WTC11 (cell line): ENCODE data around the gene CELA2A. TPM values are rescaled to one million over a fixed set of nuclear protein-coding genes. Genes with fewer than 3 reads are reported as not detected.

Experiments
- ATAC-seq: fragments of 200-7000 bp; cut with Tn5 transposase; 2 replicates; pipeline ENCODE4 v1.10.0; 2021; ENCODE audit warnings: mild to moderate bottlenecking, moderate library complexity
- CTCF ChIA-PET: fragments of 300-600 bp; sonication (Branson Sonifier 250); formaldehyde crosslinking; loops from one replicate; lab custom pipeline; 2021; ENCODE audit warnings: antibody characterized with exemption; lab: Charles Lee
- POLR2A ChIA-PET: fragments of 350-600 bp; sonication (Branson Sonifier 250); formaldehyde crosslinking; loops from one replicate; lab custom pipeline; 2021; ENCODE audit warnings: antibody characterized with exemption; lab: Charles Lee
- DNase-seq: peaks from one replicate; pipeline ENCODE4 v3.0.0; 2021; ENCODE audit warnings: low spot score
- H3K27ac Mint-ChIP-seq: 2 replicates; pipeline ENCODE4 v1.8.0; 2021; ENCODE audit warnings: mixed read lengths
- H3K27me3 Mint-ChIP-seq: 2 replicates; pipeline ENCODE4 v1.8.0; 2021; ENCODE audit warnings: low read depth, mild to moderate bottlenecking, moderate library complexity, mixed read lengths
- H3K36me3 Mint-ChIP-seq: 2 replicates; pipeline ENCODE4 v1.8.0; 2021; ENCODE audit warnings: mixed read lengths
- H3K4me1 Mint-ChIP-seq: 2 replicates; pipeline ENCODE4 v1.8.0; 2022; ENCODE audit warnings: mixed read lengths
- H3K4me3 Mint-ChIP-seq: 2 replicates; pipeline ENCODE4 v1.8.0; 2021; ENCODE audit warnings: mild to moderate bottlenecking, moderate library complexity, mixed read lengths
- H3K9me3 Mint-ChIP-seq: 2 replicates; pipeline ENCODE4 v1.8.0; 2021; ENCODE audit warnings: mixed read lengths
- CREM ChIP-seq: sonication (generic); formaldehyde crosslinking; IDR thresholded peaks from 2 replicates; pipeline ENCODE4 v1.8.1; 2022; ENCODE audit warnings: mild to moderate bottlenecking, missing genetic modification reagents, moderate library complexity
- CTCF ChIP-seq: fragments of 200-600 bp; IDR thresholded peaks from 2 replicates; pipeline ENCODE4 v1.8.0; 2022; ENCODE audit warnings: antibody characterized with exemption
- E2F1 ChIP-seq: sonication (generic); formaldehyde crosslinking; IDR thresholded peaks from 2 replicates; pipeline ENCODE4 v1.8.0; 2022; ENCODE audit warnings: mild to moderate bottlenecking, missing genetic modification reagents
- EMX1 ChIP-seq: fragments of 250-450 bp; sonication (Bioruptor Pico); IDR thresholded peaks from 2 replicates; pipeline ENCODE4 v1.8.0; 2021; ENCODE audit warnings: mild to moderate bottlenecking
- GABPB1 ChIP-seq: sonication (generic); formaldehyde crosslinking; IDR thresholded peaks from 2 replicates; pipeline ENCODE4 v1.8.1; 2023; ENCODE audit warnings: mild to moderate bottlenecking, missing genetic modification reagents
- GRHL2 ChIP-seq: fragments of 250-450 bp; sonication (Bioruptor Pico); IDR thresholded peaks from 2 replicates; pipeline ENCODE4 v1.8.0; 2022; ENCODE audit warnings: mild to moderate bottlenecking, moderate library complexity; ENCODE audit not compliant: insufficient replicate concordance, severe bottlenecking
- HMGA2 ChIP-seq: fragments of 250-450 bp; sonication (Bioruptor Pico); IDR thresholded peaks from 2 replicates; pipeline ENCODE4 v1.4.0; 2021; ENCODE audit warnings: mild to moderate bottlenecking, moderate library complexity
- NFE2L1 ChIP-seq: sonication (generic); formaldehyde crosslinking; IDR thresholded peaks from 2 replicates; pipeline ENCODE4 v1.8.1; 2023; ENCODE audit warnings: missing genetic modification reagents
- PREB ChIP-seq: sonication (generic); formaldehyde crosslinking; IDR thresholded peaks from 2 replicates; pipeline ENCODE4 v1.8.1; 2022; ENCODE audit warnings: mild to moderate bottlenecking, missing genetic modification reagents, moderate library complexity, borderline replicate concordance
- TEAD1 ChIP-seq: sonication (generic); formaldehyde crosslinking; IDR thresholded peaks from 2 replicates; pipeline ENCODE4 v1.8.0; 2022; ENCODE audit warnings: mild to moderate bottlenecking, missing genetic modification reagents
- ZNF671 ChIP-seq: fragments of 250-450 bp; sonication (Bioruptor Pico); IDR thresholded peaks from 2 replicates; pipeline ENCODE4 v1.8.0; 2021; ENCODE audit warnings: mild to moderate bottlenecking
- total RNA-seq: library from RNA; stranded (reverse); gene quantifications from 3 replicates; pipeline ENCODE4 v1.2.3, GENCODE V29; 2021
- TF ChIP-seq, protein P1 (sequence below): sonication (generic); formaldehyde crosslinking; IDR thresholded peaks from 2 replicates; pipeline ENCODE4 v1.8.1; 2023; ENCODE audit warnings: mild to moderate bottlenecking, missing genetic modification reagents
- TF ChIP-seq, protein P2 (sequence below): fragments of 250-450 bp; sonication (Bioruptor Pico); IDR thresholded peaks from 2 replicates; pipeline ENCODE4 v2.1.2; 2022; ENCODE audit warnings: mild to moderate bottlenecking, moderate library complexity
- TF ChIP-seq, protein P3 (sequence below): fragments of 250-450 bp; sonication (Bioruptor Pico); IDR thresholded peaks from 2 replicates; pipeline ENCODE4 v1.9.0; 2021; ENCODE audit warnings: moderate library complexity, mild to moderate bottlenecking, inconsistent platforms, borderline replicate concordance

The CELA2A gene
- total RNA-seq, 1 experiment from 2014 or later = 0.83 TPM

GRCh38 chr1:15493869-15494390 lies 37.4 kb downstream of the CELA2A start (continued):
- no peak for TF ChIP-seq CTCF

DNA sequence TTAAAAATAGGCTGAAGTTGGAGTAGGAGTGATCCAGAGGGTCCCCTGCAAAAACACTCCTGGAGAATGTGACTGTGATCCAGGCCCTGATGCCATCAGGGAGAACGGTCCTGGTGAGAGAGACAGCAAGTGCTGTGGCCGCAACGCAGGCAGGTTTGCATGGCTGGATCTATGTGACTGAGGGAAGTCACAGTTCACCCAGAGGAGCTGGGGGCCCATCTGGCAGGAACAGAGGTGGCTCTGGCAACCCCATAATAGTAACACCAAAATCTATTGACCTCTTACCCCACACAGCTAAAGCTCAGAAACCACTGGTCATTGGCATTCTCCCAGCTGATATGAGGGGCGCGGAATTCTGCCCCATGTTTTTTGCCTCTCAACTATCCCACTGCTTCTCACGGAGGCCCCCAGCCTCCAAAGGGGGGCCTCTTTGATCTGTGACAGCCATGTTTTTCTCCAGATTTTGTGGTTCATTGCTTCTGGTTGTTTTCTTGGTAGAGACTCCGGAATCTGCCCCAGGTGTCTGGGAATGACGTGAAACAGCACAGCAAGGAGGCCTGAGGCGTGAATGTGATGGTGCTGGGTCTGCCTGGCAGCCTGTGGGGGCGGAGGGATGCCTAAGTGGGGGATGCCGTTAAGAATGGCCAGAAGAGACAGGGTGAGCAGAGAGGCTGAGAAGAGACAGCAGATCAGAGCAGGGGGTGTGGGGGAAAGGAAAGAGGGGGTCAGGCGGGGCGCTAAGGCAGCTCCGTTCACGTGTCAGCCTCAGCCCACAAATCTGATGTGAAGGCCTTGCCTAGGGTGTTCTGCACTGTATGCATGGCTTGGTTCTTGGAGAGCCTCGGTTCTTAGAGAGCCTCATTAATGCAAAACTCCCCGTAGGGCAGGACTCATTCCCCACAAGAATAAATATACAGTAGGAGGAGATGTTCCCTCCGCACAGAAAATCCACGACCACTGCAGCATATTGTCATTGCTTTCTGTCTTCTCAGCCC lies 43.9 kb downstream of the CELA2A start:
- Mint-ChIP-seq H3K4me1 (peaks cover 20% of the 10 kb centered on the region), H3K27me3 (no peaks in the 10 kb centered on the region), H3K36me3 (peaks cover 15% of the 10 kb centered on the region), H3K9me3 (peaks cover 4% of the 10 kb centered on the region), H3K27ac (peak overlapping the region; percentile 49; the same call in 1 of the 2 replicates), H3K4me3 (no peak overlapping the region)
- POLR2A ChIA-PET = no interaction called here
- CTCF ChIA-PET = interaction anchor here (1.0 kb wide), 2 partner anchors 176 to 177 kb away, joined by 3 read pairs; no protein-coding TSS in a partner anchor
- no peak for ATAC-seq
- no peak for TF ChIP-seq NFE2L1
- TF ChIP-seq, protein P1, sequence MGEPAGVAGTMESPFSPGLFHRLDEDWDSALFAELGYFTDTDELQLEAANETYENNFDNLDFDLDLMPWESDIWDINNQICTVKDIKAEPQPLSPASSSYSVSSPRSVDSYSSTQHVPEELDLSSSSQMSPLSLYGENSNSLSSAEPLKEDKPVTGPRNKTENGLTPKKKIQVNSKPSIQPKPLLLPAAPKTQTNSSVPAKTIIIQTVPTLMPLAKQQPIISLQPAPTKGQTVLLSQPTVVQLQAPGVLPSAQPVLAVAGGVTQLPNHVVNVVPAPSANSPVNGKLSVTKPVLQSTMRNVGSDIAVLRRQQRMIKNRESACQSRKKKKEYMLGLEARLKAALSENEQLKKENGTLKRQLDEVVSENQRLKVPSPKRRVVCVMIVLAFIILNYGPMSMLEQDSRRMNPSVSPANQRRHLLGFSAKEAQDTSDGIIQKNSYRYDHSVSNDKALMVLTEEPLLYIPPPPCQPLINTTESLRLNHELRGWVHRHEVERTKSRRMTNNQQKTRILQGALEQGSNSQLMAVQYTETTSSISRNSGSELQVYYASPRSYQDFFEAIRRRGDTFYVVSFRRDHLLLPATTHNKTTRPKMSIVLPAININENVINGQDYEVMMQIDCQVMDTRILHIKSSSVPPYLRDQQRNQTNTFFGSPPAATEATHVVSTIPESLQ (CRISPR knock-in tag) = no peak
- no peak for DNase-seq

DNA sequence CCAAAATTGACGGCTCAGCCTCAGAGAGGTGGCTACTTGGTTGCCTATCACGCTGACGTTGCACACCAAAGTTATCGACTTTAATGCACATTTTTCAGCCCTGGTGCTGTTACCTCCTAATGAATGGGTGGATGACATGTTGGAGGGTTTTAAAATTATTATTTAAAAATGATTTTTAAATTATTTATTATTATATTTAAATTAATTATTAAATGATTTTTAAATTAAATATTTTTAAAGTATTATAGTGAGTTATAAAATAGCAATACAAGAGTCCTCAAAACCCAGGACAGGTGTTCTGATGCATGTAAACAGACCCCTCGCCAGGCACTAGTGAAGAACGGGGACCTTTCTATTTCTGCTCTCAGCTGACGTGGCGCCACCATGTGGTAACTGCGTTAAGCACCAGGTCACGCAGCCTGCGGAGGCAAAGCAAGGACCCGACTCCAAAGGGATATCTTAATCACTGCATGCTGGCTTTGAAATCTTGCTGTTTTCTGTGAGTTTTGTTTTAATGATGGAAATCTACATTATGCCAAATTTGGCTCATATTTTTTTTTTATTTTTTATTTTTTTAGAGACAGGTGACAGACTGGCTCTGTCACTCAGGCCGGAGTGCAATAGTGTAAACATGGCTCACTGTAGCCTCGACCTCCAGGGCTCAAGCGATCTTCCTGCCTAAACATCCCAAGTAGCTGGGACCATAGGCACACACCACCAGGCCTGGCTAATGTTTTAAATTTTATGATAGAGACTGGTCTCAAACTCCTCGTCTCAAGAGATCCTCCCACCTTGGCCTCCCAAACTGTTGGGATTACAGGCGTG lies 44.9 kb downstream of the CELA2A start:
- TF ChIP-seq HMGA2 (CRISPR knock-in tag) = peak; percentile 100
- TF ChIP-seq ZNF671 (CRISPR knock-in tag) = no peak
- TF ChIP-seq CTCF = peak; percentile 68; the same call in 1 of the 2 replicates
- DNase-seq (peak; percentile 88), ATAC-seq (peak; percentile 93)
- H3K27me3 Mint-ChIP-seq = no peaks in the 10 kb centered on the region
- peaks cover 12% of the 10 kb centered on the region for H3K36me3 Mint-ChIP-seq
- no peak overlapping the region for H3K27ac Mint-ChIP-seq
- H3K4me1 Mint-ChIP-seq = peaks cover 11% of the 10 kb centered on the region
- H3K9me3 Mint-ChIP-seq = peaks cover 4% of the 10 kb centered on the region
- CTCF ChIA-PET = interaction anchor here (0.7 to 1.0 kb wide), 2 partner anchors 177 to 178 kb away, joined by 3 read pairs; no protein-coding TSS in a partner anchor
- no peak overlapping the region for H3K4me3 Mint-ChIP-seq
- POLR2A ChIA-PET = no interaction called here

GRCh38 chr1:15504436-15504835 lies 47.9 kb downstream of the CELA2A start:
- H3K27me3 Mint-ChIP-seq = no peaks in the 10 kb centered on the region
- ATAC-seq = no peak
- TF ChIP-seq EMX1 (CRISPR knock-in tag) (no peak), PREB (CRISPR knock-in tag) (no peak), GRHL2 (CRISPR knock-in tag) (no peak), TEAD1 (CRISPR knock-in tag) (no peak), E2F1 (CRISPR knock-in tag) (no peak), GABPB1 (CRISPR knock-in tag) (no peak), CREM (CRISPR knock-in tag) (no peak)
- TF ChIP-seq, protein P2, sequence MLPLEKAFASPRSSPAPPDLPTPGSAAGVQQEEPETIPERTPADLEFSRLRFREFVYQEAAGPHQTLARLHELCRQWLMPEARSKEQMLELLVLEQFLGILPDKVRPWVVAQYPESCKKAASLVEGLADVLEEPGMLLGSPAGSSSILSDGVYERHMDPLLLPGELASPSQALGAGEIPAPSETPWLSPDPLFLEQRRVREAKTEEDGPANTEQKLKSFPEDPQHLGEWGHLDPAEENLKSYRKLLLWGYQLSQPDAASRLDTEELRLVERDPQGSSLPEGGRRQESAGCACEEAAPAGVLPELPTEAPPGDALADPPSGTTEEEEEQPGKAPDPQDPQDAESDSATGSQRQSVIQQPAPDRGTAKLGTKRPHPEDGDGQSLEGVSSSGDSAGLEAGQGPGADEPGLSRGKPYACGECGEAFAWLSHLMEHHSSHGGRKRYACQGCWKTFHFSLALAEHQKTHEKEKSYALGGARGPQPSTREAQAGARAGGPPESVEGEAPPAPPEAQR (CRISPR knock-in tag) = no peak
- TF ChIP-seq, protein P3, sequence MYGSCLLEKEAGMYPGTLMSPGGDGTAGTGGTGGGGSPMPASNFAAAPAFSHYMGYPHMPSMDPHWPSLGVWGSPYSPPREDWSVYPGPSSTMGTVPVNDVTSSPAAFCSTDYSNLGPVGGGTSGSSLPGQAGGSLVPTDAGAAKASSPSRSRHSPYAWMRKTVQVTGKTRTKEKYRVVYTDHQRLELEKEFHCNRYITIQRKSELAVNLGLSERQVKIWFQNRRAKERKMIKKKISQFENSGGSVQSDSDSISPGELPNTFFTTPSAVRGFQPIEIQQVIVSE (CRISPR knock-in tag) = no peak

More at GRCh38 chr1:15504436-15504835, 47.9 kb downstream of the CELA2A start:
- no peak overlapping the region for H3K27ac Mint-ChIP-seq
- CTCF ChIA-PET = no interaction called here
- no peaks in the 10 kb centered on the region for H3K9me3 Mint-ChIP-seq
- peaks cover 2% of the 10 kb centered on the region for H3K36me3 Mint-ChIP-seq
- H3K4me1 Mint-ChIP-seq = peaks cover 35% of the 10 kb centered on the region
- no peak for DNase-seq
- POLR2A ChIA-PET = no interaction called here
- no peak overlapping the region for H3K4me3 Mint-ChIP-seq
